A172 (cell line): Measurements from ENCODE around the gene SIM2. TPM values are rescaled to one million over a fixed set of nuclear protein-coding genes. Genes with fewer than 3 reads are reported as not detected.

ENCODE experiments used
- DNase-seq: peaks from one replicate; pipeline ENCODE4 v3.0.0-alpha.2; 2015; ENCODE audit warnings: low spot score
- total RNA-seq: library from RNA; depleted of rRNA; stranded (reverse); fragments of >200 nt; shearing (Covaris generic); gene quantifications from 2 replicates; pipeline ENCODE4 v1.2.3, GENCODE V29; 2014

The SIM2 gene
- total RNA-seq, 1 experiment from 2014 or later: 5.1 TPM

DNA sequence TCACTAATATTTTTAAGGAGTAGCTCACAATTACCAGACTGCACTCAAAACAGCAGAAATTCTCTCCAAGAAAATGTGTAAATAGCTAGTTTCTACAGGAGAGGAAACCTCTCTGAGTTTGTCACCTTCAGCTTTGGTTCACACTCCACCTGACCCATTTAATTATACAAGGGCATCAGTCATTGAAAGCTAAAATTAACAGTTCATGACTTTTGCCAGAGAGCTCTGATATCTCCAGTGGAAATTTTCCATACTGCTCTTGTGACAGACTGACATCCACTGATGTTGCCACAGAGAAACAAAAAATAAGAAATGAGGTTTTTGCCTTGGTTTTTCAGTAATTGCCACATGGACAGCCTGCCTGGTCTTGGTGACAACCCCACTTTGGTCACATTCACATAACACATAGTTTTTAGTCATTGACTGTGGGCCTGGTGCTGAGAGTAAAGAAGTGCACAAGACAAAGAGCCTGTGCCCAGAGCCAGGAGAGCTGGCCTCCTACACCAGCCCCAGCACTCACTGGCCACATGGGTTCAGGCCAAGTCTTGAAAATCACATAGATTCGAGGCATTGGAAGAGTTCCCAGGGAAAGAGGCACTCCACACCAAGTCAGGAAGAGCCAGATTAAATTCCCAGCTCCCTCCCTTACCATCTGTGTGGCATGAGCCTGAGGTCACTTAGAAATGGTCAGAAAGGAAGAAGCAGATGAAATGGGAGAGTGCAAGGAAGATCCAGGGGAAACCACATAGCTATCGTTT lies 13.8 kb upstream of the SIM2 start:
- no peak for DNase-seq

DNA sequence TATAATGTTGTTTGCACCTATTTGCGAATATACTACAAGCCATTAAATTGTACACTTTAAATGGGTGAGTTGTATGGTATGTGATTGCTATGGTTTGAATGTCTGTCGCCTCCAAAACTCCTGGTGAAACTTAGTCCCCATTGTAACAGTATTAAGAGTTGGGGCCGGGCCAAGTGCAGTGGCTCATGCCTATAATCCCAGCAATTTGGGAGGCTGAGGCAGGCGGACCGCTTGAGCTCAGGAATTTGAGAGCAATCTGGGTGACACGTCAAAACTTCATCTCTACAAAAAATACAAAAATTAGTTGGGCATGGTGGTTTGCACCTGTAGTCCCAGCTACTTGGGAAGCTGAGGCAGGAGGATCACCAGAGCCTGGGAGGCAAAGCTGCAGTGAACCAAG lies 12.0 kb upstream of the SIM2 start:
- no peak for DNase-seq

DNA sequence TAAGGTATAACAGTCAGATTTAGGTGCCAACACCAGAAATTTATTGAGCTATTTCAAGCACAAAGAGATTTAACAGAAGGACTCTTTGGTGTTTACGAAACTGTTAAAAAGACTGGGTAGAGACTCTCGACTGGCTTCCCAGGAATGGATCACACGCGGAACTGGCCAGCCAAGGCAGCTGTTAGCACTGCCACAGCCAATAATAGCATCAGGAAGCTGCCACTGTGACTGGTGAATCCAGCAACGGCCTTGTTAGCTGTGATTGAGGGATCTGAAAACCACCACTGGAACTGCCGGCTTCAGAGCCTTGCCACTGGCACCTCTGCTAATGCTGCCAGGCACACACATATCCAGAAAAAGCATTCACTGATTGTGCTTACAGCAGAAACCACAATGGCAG lies 10.6 kb upstream of the SIM2 start:
- DNase-seq: no peak

DNA sequence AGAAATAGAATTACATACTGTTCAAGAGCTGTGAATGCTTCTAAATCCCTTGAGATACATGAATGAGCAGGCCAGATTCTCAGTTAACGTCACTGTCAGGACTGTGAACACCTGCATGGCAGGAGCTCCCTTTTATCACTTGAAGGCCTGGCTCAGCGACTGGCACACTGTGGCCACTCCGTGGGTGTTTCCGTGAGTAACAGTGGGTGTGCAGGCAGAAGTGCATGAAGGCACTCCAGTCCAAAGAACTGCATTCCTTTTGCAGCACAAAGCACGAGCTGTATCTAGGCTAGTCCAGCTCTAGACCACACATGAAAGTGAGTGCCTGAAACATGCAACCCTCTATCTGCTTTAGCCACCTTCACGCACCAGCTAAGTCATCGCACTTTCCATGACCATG lies 9.6 kb upstream of the SIM2 start:
- no peak for DNase-seq

DNA sequence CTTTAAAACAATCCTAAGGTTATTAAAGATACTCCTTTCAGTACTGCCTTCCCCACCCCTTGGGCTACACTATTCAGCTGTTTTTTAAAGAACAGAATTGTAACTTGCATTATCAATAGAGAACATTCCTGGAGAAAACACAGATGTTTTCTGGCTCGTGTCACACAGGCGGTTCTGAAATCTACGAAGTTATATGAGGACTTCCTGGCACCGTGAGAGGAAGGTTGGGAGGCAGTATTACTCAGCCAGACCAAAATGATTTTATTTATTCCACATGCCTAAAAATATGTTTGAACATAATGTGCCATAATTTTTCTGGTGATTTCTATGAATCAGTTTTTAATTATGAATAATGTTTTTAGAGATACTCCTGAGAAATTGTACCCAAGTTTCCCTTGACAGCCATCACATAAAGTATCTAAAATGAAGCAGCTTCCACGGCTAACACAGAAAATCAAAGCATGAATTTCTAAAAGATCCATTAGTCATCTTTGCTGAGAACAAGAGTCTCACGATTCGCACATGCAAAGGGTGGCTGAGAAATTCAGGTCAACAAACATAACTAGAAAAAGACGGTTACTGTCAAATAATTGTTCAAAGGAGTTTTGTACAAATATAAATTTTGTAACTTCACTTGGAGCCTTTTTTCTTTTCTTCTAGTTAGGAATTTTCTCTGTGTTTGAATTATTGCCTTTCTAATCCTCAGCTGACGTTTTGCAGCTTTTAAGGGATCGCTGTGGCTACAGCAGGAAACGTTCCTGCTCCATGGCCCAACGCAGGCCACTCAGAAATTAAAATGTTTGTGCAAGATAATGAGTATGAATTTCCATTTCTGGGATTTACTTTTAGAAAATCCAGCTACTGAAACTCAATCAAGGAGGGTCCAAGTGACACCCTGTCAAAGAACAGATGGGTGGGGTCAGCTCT lies 8.0 kb upstream of the SIM2 start:
- DNase-seq: no peak

DNA sequence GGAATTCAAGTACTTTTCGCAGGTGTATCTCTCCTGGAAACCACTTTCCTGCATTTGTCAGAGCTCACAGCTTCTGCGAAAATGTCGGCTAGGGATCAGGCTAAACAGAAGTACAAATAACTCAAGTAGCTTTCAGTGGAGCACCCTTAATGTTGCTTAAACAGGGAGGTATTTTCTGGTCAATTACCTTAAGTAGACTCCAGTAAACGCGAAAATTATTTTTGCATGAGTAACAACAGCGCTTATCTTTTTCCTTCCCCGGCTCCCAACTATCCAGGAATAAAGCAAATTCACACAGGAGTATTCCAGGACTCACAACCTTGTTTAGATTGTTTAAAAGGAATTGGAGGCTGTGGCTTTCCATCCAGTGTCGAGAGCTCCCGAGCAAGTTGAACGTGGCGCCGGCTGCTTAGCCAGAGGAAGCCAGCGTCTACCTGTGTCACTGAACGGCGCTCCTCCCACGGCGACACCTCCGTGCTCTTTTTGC lies 7.3 kb upstream of the SIM2 start:
- DNase-seq: no peak

DNA sequence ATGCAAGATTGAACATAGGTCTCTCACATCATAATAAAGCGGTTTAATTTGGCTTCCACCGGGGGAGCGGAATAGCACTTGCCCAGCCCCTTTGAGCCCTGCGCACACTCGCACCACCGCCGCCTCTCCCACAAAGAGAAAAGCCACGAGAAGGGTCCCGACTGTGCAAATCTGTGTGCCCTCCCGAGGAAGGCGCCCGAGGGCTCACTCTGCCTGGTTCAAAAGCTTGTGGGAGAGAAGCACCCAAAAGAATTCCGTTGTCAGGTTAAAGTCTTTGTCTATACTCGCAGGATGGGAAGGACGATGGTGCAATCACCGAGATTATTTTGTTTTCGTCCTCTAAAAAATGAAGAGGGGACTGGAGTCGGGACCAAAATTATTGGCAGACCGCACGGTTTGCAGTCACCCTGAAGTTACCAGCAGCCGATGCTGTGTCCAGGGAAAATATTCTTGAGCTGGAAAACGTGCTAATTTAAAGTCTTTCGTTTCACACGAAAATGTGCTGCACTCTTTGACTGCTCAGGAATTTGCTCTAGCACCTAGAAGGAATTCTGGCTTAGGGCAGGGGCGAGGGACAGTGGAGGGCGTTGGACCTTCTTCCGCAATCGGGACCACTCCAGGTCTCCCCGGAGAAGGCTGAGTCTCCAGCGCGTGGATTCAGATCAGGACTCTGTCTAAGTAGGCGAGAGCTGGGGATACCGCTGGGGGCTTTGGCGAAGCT lies 6.6 kb upstream of the SIM2 start:
- DNase-seq: no peak

DNA sequence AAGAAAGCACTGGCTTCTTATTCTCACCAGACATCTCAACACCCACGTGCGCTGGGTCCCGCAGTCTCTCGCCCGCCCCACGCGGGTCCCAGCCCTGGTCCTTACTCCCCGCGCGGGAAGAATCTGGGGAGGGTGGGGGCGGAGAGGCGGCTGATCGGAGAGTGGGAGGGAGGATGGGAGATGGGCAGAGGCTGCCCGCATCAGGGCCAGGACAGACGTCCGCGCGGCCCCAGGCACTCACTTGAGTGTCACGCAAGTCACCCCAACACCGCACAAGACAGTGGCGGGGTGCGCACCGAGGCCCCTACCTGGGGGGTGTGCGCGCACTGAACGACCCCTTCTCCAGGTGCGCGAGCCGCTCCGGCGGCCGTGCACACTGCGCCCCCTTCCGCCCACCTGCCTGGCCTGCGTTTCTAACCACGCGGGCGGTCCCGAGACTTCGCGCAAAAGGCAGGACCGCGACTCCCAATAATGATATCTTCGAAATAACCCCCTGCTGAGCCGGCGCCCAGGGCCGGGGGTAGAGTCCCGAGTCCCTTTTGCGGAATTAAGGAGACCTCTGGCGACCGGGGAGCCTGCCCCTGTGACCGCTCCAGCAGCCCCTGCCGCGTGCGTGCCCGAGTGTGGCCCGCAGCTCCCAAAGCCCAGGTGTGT lies 6.0 kb upstream of the SIM2 start:
- DNase-seq: no peak

DNA sequence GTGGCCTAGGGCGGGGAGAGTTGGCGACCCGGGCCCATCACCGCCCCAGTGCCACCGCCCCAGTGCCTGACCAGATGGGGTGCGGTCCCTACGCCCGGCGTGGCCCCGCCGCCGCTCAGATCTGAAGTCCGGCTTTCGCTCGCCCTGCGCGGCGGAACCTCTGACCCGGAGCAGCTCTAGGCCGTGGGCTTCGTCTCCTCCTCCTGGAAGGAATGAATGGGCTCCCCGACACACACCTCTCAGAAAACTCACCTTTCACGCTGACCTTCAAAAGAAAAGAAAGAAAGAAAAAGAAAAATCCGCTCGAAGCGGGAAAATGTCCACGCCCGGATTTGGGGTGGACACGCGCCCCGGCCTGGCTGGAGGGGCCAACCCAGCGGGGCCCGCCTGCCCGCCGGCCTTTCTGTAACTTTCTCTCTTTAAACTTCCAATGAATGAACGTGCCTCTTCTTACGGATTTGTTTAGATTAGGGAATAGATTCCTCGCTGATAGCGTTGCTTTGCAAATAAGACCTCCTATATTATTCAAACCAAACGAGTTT lies 5.4 kb upstream of the SIM2 start:
- no peak for DNase-seq

DNA sequence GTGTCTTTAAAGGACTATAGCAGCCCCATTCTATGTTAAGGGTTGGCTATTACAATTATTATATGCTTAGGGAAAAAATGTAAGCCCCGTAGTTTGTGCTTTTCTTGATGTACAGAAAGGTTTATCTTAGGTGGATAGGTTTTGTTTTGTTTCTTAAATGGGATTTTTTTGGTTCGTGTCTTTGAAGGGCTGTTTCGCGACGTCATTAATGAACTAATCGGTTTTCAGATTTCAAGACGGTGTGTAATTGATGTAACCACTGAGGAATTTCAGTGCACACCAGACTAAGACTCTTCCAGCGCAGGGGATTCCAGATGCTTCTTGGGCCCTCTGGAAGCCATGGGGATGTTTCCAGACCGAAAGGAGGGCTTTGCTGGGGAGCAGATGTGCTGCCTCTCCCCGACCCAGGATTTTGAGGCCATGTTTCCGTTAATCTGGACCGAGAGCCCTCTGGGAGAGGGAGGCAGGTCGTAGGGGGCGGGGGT lies 4.8 kb upstream of the SIM2 start:
- no peak for DNase-seq

DNA sequence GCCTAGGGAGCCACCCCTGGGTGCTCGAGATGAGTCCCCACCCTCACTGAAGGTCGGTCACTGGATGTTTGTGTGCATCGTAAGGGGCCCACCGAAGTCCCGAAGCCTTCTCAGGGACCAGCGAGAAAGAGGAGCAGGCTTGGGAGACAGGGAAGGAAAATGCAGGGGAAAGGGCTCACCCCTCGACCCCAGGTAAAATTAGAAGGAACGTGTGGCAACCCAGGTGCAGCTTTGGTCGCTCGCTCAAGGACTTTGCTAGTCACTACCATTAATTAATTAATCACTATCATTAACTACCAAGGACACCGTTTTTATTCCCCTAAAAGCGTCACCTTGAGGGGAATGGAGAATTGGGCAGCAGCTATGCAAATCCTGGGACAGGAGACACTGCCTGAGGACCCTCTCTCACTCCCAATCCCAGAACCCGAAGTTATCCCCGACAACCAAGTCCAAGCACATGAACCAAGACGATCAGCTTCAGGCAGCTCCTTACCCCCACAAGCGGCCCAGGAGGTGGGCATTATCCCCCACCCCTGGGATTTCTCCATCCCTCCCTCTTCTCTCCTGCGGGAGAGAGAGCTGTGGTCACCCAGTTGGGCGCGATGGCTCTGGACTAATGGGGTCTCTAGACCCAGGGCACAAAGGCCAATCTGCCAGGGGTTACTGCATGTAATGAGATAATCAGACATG lies 4.2 kb upstream of the SIM2 start:
- DNase-seq: no peak

DNA sequence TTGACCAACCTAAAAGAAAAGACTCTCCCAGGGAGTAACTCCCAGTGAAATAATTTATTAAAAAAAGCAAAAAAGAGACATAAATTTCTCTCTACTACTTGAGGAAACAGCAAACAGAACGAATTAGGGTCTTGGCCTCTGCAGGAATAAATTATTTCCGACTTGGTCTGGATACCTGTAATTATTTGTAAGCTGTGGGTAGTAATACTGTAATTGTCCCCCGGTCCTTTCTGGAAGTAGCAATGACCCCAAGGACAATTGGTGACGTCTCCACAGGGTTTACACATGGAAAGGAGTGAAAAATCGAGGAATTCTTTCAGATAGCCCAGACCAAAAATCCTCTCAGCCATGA lies 3.7 kb upstream of the SIM2 start:
- DNase-seq: no peak

DNA sequence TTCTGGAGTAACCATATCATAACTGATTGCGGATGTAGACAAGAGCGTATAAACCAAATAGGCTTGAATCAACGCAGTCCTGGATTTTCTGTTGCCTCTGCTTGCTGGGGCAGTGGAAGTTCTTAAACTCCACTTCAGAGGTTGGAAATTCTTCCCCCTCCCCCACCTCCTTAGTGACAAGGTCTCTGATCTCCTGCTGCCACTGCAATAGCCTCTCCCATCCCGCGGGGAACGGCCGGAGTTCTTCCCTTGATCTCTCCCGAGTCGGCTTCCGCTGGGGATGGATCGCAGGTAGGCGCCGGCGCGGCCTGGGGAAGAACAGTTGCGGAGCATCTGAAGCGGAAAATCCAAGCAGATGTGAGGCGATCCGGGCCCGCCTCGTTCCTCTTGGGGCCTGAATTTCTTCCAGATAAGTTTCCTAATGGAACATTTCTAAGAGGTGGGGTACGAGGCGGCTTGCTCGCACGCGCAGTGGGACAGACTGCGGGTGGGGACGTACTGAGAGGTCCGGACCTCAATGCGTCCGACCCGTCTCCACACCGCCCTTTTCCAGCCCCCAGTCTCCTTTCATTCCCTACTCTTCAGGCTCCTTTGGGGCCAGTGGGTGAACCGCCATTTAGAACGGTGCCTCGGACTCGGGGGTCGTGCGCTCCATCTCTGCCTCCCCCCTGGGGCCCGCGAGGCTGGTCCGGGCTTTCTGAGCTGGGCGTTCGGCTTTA lies 3.1 kb upstream of the SIM2 start:
- DNase-seq: no peak

DNA sequence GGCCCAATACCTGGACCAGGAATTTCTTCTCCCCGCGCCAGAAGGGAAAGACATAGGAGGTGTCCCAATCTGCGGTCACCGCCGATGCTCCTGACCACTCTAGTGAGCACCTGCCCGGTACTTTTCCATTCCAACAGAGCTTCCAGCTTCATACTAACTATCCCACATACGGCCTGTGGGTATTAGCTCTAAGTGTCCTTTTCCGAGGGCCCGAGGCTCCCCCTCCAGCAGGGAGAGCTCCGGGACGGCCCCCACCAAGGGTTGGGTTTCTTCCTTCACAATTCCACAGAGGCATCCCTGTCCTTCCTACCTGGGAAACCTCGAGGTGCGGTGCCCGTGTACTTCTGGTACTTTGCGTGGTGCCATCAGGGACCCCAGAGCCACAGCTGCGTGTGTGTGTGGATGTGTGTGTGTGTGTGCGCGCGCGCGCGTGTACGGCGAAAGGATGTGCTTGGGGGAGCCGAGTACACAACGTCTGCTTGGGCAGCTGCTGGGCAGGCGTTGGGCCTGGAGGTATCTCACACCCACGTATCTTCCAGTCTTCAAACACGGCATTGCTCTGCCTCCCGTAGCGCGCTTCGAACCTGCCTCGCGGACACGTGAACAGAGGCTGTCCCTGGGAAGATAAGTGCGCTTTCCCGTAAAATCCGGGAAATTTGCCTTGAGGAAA lies 2.4 kb upstream of the SIM2 start:
- DNase-seq: no peak

DNA sequence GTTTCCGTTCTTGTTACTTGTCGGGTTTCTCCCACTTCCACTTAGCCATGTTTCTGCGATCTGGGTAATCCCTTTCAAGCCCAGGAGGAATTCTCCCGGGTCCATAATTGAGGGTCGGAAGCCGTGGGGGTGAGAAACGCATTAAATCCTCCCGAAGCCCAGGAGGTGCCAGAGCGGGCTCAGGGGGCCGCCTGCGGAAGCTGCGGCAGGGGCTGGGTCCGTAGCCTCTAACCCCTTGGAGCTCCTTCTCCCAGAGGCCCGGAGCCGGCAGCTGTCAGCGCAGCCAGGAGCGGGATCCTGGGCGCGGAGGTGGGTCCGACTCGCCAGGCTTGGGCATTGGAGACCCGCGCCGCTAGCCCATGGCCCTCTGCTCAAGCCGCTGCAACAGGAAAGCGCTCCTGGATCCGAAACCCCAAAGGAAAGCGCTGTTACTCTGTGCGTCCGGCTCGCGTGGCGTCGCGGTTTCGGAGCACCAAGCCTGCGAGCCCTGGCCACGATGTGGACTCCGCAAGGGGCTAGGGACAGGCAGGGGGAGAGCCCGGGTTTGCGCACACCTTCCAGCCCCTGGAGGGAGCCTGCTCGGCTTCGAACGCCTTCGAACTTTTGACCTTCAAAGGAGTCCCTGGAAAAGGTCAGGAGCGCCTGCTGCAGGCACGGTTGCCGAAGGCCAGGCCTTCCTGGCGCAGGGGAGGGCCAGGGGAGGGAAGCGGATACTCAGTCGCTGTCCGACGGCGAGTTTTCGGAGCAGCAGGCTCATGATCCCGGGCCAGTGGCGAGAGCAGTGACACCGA lies 1.7 kb upstream of the SIM2 start:
- DNase-seq: no peak

DNA sequence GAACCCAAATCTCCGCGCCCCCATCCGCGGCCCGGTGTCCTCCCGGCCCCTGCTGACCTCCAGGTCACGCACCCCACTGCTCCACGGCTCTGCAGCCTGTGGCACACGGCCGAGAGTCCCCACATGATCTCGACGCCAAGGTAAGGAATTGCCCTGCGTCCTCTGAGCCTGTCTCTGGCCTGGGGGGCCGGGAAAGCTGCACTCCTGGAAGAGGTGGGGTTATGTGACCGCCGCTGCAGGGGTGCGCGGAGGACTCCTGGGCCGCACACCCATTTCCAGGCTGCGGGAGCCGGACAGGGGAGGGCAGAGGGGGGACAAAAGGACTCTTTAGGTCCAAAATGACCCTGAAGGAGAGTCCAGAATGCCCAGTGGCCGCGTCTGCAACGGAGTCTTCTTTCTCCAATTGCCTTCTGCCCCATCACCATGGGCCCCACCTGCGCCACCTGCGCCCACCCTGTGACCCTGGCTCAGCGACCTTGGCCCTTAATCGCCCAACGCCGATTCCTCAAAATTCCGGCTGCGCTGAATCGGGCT lies 997 bp upstream of the SIM2 start:
- no peak for DNase-seq

DNA sequence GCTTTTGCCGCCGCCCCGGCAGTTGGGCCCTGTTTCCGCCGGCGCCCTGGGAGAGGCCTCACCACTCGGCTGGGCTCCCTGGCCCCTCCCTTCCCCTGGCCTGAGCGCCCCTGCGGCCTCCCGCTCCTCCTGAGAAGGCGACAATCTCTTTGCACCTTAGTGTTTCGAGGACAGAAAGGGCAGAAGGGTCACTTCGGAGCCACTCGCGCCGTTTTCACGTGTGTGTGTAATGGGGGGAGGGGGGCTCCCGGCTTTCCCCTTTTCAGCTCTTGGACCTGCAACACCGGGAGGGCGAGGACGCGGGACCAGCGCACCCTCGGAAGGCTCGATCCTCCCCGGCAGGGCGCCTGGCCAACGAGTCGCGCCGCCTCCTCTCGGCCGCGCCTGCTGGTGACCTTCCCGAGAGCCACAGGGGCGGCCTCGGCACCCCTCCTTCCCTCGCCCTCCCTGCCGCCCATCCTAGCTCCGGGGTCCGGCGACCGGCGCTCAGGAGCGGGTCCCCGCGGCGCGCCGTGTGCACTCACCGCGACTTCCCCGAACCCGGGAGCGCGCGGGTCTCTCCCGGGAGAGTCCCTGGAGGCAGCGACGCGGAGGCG lies 432 bp upstream of the SIM2 start:
- DNase-seq: no peak
